Epithelial cell of proximal tubule (primary cell): ENCODE measurements around the gene CCL1. TPM values are rescaled to one million over a fixed set of nuclear protein-coding genes. Genes with fewer than 3 reads are reported as not detected.

Experiments used
- DNase-seq: peaks from one replicate; pipeline ENCODE4 v3.0.0-alpha.2; 2011; ENCODE audit warnings: low read depth
- H3K4me3 ChIP-seq: 2 replicates; pipeline ENCODE4 v1.5.1; 2011; ENCODE audit warnings: low read depth, mild to moderate bottlenecking, low read length
- total RNA-seq: library from RNA; depleted of rRNA; stranded (reverse); fragments of >200 nt; gene quantifications from 2 replicates; pipeline ENCODE4 v1.2.3, GENCODE V29; 2015
- TF ChIP-seq, protein P1 (sequence below): conservative IDR thresholded peaks from 2 replicates; pipeline ENCODE4 v1.5.1; 2012; ENCODE audit warnings: low read depth, mild to moderate bottlenecking, low read length

CCL1 gene
- total RNA-seq, 1 donor from 2014 or later, result not detected

DNA sequence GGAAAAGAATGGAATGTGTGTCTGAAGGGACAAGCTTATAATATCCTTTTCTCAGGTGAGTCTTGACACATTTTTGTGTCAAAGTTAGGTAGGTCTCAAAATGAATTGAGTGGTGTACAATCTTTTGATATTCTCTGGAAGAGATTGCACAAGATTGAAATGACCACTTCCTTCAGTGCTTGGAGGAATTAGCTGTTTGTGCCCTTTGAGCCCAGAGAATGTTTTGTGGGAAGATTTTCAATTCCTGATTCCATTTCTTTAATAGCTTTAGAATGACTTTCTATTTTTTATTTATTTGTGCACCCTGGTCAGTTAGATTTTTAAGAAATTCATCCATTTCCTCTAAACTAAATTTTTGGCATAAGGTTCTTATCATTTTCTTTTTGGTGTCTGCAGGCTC is 8.4 kb downstream of the CCL1 start:
- DNase-seq, result no peak
- H3K4me3 ChIP-seq, result no peak overlapping the region
- TF ChIP-seq, protein P1, sequence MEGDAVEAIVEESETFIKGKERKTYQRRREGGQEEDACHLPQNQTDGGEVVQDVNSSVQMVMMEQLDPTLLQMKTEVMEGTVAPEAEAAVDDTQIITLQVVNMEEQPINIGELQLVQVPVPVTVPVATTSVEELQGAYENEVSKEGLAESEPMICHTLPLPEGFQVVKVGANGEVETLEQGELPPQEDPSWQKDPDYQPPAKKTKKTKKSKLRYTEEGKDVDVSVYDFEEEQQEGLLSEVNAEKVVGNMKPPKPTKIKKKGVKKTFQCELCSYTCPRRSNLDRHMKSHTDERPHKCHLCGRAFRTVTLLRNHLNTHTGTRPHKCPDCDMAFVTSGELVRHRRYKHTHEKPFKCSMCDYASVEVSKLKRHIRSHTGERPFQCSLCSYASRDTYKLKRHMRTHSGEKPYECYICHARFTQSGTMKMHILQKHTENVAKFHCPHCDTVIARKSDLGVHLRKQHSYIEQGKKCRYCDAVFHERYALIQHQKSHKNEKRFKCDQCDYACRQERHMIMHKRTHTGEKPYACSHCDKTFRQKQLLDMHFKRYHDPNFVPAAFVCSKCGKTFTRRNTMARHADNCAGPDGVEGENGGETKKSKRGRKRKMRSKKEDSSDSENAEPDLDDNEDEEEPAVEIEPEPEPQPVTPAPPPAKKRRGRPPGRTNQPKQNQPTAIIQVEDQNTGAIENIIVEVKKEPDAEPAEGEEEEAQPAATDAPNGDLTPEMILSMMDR, result no peak

DNA sequence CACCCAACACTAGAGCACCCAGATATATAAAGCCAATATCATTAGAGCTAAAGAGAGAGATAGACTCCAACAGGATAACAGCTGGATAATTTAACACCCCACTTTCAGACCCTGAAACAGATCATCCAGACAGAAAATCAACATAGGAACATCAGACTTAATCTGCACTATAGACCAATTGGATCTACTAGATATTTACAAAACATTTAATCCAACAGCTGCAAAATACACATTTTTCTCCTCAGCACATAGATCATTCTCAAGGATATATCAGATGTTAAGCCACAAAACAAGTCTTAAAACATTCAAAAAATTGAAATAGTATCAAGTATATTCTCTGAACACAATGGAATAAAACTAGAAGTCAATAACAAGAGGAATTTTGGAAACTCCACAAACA is 10.8 kb downstream of the CCL1 start:
- no peak for DNase-seq
- H3K4me3 ChIP-seq, result no peak overlapping the region
- TF ChIP-seq, protein P1, result no peak

DNA sequence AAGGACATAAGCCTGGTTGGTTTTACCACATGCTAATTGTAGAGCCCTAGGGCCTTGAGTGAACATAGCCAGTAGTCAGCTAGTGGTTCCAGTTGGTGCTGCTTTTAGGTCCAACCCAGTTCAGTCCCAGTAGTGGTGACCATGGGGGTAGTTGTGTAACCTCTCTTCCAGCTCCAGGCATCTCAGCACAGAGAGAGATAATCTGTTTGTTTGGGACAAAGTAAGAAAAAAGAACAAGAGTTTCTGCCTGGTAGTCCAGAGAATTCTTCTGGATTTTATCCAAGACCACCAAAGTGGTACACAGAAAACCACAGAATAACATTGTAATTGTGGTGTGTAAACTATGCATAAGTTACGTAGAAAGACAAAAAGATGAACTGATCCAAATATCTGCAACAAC is 11.9 kb downstream of the CCL1 start:
- DNase-seq, result no peak
- H3K4me3 ChIP-seq, result no peak overlapping the region
- TF ChIP-seq, protein P1, result no peak

GRCh38 chr17:34349751-34350150 is 13.3 kb downstream of the CCL1 start:
- no peak overlapping the region for H3K4me3 ChIP-seq
- DNase-seq, result no peak
- TF ChIP-seq, protein P1, result no peak

- H3K4me3 ChIP-seq, result no peak overlapping the region
- DNase-seq, result no peak
- TF ChIP-seq, protein P1, result no peak
Measured at GRCh38 chr17:34347063-34347462, 16.0 kb downstream of the CCL1 start.

- no peak overlapping the region for H3K4me3 ChIP-seq
- no peak for DNase-seq
- TF ChIP-seq, protein P1, result no peak
Measured at GRCh38 chr17:34341916-34342315, 21.1 kb downstream of the CCL1 start.

- no peak for DNase-seq
- no peak overlapping the region for H3K4me3 ChIP-seq
- TF ChIP-seq, protein P1, result no peak
Measured at GRCh38 chr17:34339138-34339770, 23.8 kb downstream of the CCL1 start.
